DND-41 (cell line): ENCODE measurements around the gene ELMOD1.

Experiments used
- EZH2 ChIP-seq: IDR thresholded peaks from 3 replicates; pipeline ENCODE4 v1.6.1; 2012; ENCODE audit warnings: borderline replicate concordance, low read depth, mild to moderate bottlenecking, moderate library complexity, low read length, inconsistent platforms; ENCODE audit not compliant: severe bottlenecking
- TF ChIP-seq, protein P1 (sequence below): IDR thresholded peaks from 2 replicates; pipeline ENCODE4 v1.5.1; 2012; ENCODE audit warnings: borderline replicate concordance, low read length, moderate library complexity, mild to moderate bottlenecking; ENCODE audit not compliant: poor library complexity, severe bottlenecking; ENCODE audit errors: extremely low read depth

DNA sequence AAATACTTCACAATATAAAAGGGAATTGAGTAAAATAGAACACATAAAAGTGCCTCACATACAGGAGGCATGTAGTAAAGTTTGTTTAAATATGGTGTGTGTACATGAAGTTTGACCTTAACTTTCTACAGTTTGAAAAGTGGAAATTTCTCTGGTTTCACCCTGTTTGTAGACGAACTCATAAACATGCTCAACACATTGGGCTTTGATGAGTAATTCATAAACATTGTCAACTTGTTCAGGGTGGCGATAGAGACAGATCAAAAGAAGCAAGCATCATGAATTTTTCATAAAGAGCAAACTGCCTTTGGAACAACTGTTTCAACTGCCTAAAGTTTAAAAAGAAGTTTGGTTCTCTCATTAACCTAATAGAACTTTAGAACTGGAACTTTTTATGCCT, 111.8 kb downstream of the ELMOD1 start:
- TF ChIP-seq EZH2, result no peak
- TF ChIP-seq, protein P1, sequence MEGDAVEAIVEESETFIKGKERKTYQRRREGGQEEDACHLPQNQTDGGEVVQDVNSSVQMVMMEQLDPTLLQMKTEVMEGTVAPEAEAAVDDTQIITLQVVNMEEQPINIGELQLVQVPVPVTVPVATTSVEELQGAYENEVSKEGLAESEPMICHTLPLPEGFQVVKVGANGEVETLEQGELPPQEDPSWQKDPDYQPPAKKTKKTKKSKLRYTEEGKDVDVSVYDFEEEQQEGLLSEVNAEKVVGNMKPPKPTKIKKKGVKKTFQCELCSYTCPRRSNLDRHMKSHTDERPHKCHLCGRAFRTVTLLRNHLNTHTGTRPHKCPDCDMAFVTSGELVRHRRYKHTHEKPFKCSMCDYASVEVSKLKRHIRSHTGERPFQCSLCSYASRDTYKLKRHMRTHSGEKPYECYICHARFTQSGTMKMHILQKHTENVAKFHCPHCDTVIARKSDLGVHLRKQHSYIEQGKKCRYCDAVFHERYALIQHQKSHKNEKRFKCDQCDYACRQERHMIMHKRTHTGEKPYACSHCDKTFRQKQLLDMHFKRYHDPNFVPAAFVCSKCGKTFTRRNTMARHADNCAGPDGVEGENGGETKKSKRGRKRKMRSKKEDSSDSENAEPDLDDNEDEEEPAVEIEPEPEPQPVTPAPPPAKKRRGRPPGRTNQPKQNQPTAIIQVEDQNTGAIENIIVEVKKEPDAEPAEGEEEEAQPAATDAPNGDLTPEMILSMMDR, result no peak
